RWPE2 (cell line): ENCODE results near the gene OPN3.

Experiments
- ATAC-seq: fragments of 200-7000 bp; cut with Tn5 transposase; 3 replicates; pipeline ENCODE4 v1.9.1; 2021; ENCODE audit warnings: low read depth
- DNase-seq: peaks from one replicate; pipeline ENCODE4 v3.0.0-alpha.2; 2020; ENCODE audit warnings: low spot score
- H3K27ac ChIP-seq: fragments of 450-650 bp; 2 replicates; pipeline ENCODE4 v1.5.1; 2017; ENCODE audit warnings: mild to moderate bottlenecking; ENCODE audit not compliant: poor library complexity, severe bottlenecking
- H3K27me3 ChIP-seq: fragments of 250-450 bp; sonication (Bioruptor Pico); 2 replicates; pipeline ENCODE4 v1.5.1; 2021; ENCODE audit warnings: mild to moderate bottlenecking, moderate library complexity; ENCODE audit not compliant: insufficient read depth, poor library complexity, severe bottlenecking
- H3K36me3 ChIP-seq: fragments of 250-450 bp; sonication (Bioruptor Pico); 2 replicates; pipeline ENCODE4 v1.5.1; 2020; ENCODE audit warnings: low read depth, mild to moderate bottlenecking, moderate library complexity
- H3K4me1 ChIP-seq: fragments of 250-450 bp; sonication (Bioruptor Pico); 2 replicates; pipeline ENCODE4 v1.5.1; 2021; ENCODE audit warnings: mild to moderate bottlenecking, moderate library complexity; ENCODE audit not compliant: insufficient read depth, poor library complexity, severe bottlenecking
- H3K4me3 ChIP-seq: fragments of 250-450 bp; sonication (Bioruptor Pico); 2 replicates; pipeline ENCODE4 v1.5.1; 2021; ENCODE audit warnings: mild to moderate bottlenecking, moderate library complexity; ENCODE audit not compliant: severe bottlenecking
- H3K9me3 ChIP-seq: fragments of 250-450 bp; sonication (Bioruptor Pico); 2 replicates; pipeline ENCODE4 v1.5.1; 2021; ENCODE audit warnings: mild to moderate bottlenecking, moderate library complexity; ENCODE audit not compliant: severe bottlenecking
- CTCF ChIP-seq: fragments of 450-650 bp; IDR thresholded peaks from one replicate; pipeline ENCODE4 v1.5.1; 2017; ENCODE audit warnings: mild to moderate bottlenecking, moderate library complexity; ENCODE audit not compliant: poor library complexity, severe bottlenecking

Gene OPN3

GRCh38 chr1:241658081-241658793 is 18.1 kb upstream of the OPN3 start:
- H3K9me3 ChIP-seq = no peaks in the 10 kb centered on the region
- TF ChIP-seq CTCF = no peak
- H3K36me3 ChIP-seq = no peaks in the 10 kb centered on the region
- H3K27ac ChIP-seq = no peak overlapping the region
- H3K27me3 ChIP-seq = no peaks in the 10 kb centered on the region
- no peaks in the 10 kb centered on the region for H3K4me1 ChIP-seq
- DNase-seq (no peak), ATAC-seq (no peak)
- no peak overlapping the region for H3K4me3 ChIP-seq

GRCh38 chr1:241654641-241655040 is 14.5 kb upstream of the OPN3 start:
- ATAC-seq (no peak), DNase-seq (no peak)
- Histone ChIP-seq H3K27me3 (no peaks in the 10 kb centered on the region), H3K36me3 (no peaks in the 10 kb centered on the region), H3K27ac (no peak overlapping the region), H3K4me1 (no peaks in the 10 kb centered on the region), H3K4me3 (no peak overlapping the region), H3K9me3 (no peaks in the 10 kb centered on the region)
- TF ChIP-seq CTCF = no peak

- no peaks in the 10 kb centered on the region for H3K36me3 ChIP-seq
- no peak for DNase-seq
- ATAC-seq = no peak
- TF ChIP-seq CTCF = no peak
- H3K27ac ChIP-seq = no peak overlapping the region
- no peak overlapping the region for H3K4me3 ChIP-seq
- no peaks in the 10 kb centered on the region for H3K4me1 ChIP-seq
- no peaks in the 10 kb centered on the region for H3K27me3 ChIP-seq
- H3K9me3 ChIP-seq = no peaks in the 10 kb centered on the region
These were observed 13.8 kb upstream of the OPN3 start for GRCh38 chr1:241654019-241654418.

- H3K9me3 ChIP-seq = no peaks in the 10 kb centered on the region
- DNase-seq = no peak
- H3K4me1 ChIP-seq = no peaks in the 10 kb centered on the region
- no peaks in the 10 kb centered on the region for H3K27me3 ChIP-seq
- H3K4me3 ChIP-seq = no peak within 1 kb of the TSS
- no peak for TF ChIP-seq CTCF
- ATAC-seq = no peak
- no peak within 1 kb of the TSS for H3K27ac ChIP-seq
- H3K36me3 ChIP-seq = no peaks in the 10 kb centered on the region
These were observed 11.8 kb upstream of the OPN3 start, which contains the start of gene WDR64 for GRCh38 chr1:241652012-241652411. WDR64 (plus strand) TSS chr1:241652281; CDS start chr1:241652485, 204 bp downstream.

- no peak for TF ChIP-seq CTCF
- H3K4me3 ChIP-seq = no peak overlapping the region
- H3K36me3 ChIP-seq = no peaks in the 10 kb centered on the region
- no peaks in the 10 kb centered on the region for H3K27me3 ChIP-seq
- no peaks in the 10 kb centered on the region for H3K9me3 ChIP-seq
- ATAC-seq (no peak), DNase-seq (no peak)
- H3K27ac ChIP-seq = no peak overlapping the region
- H3K4me1 ChIP-seq = no peaks in the 10 kb centered on the region
These were observed 8.0 kb upstream of the OPN3 start for GRCh38 chr1:241648159-241648558.
